Right cardiac atrium (tissue), 5 donors: ENCODE data around the gene C8G. TPM values are rescaled to one million over a fixed set of nuclear protein-coding genes. Genes with fewer than 3 reads are reported as not detected.
A peak's percentile ranks its signal among the peaks of the same experiment; 100 is the strongest.

Experiments used
- ATAC-seq, 2 donors: fragments of 200-7000 bp; cut with Tn5 transposase; one replicate each; pipeline versions ENCODE4 v1.8.0 to v1.9.1; 2020; ENCODE audit warnings: moderate library complexity in 2 of 2, mild to moderate bottlenecking in 1 of 2
- DNase-seq, 3 donors: peaks; one replicate each; pipeline ENCODE4 v3.0.0-alpha.2; 2020
- H3K27ac ChIP-seq: one replicate; pipeline ENCODE4 v1.5.1; 2013; ENCODE audit warnings: mild to moderate bottlenecking, low read length, control low read depth, moderate library complexity
- H3K27me3 ChIP-seq: one replicate; pipeline ENCODE4 v1.6.1; 2013; ENCODE audit not compliant: control insufficient read depth, insufficient read depth
- H3K4me1 ChIP-seq: one replicate; pipeline ENCODE4 v1.6.1; 2013; ENCODE audit warnings: low read length; ENCODE audit not compliant: control insufficient read depth, insufficient read depth
- H3K4me3 ChIP-seq: one replicate; pipeline ENCODE4 v1.5.1; 2013; ENCODE audit warnings: low read length, control low read depth
- H3K9me3 ChIP-seq: one replicate; pipeline ENCODE4 v1.6.1; 2013; ENCODE audit warnings: low read length; ENCODE audit not compliant: control insufficient read depth
- WGBS: extraction: QIAGEN DNeasy Blood & Tissue Kit; methylation state at CpG from one replicate; pipeline ENCODE4 v1.1.7; 2013; 5-methylcytosine and 5-hydroxymethylcytosine counted together
- intact Hi-C, 4 donors: fragments of 100-400 bp; cut with DNase I; formaldehyde crosslinking; loops; one replicate each; pipeline versions ENCODE4 v1.11.0 to v1.14.0; 2022 to 2023
- polyA plus RNA-seq: library from polyadenylated mRNA; stranded (reverse); fragments of 200-250 nt; gene quantifications from one replicate; pipeline ENCODE4 v1.2.3, GENCODE V29; 2013
- total RNA-seq, 4 donors: library from RNA; stranded (reverse); fragmentation: NEBNext Ultra II Directional; extraction: Animal tissue kit (Norgen Biotek cat#: 25700); gene quantifications; one replicate each; pipeline ENCODE4 v1.2.1, GENCODE V29; 2021
- donor health status: healthy with polysubstance abuse.
- donor health status: DM: no; HTN: yes; CAD: no.
- donor health status: DM: no; HTN: no; CAD: no.
- donor health status: DM: no; HTN: yes; CAD: no; lungs with severe emphysema.
- donor health status: DM: yes; HTN: yes; CAD: no.

The C8G gene
- total and polyA plus RNA-seq, 5 donors, result 1.0 to 1.8 (median 1.4) TPM

DNA sequence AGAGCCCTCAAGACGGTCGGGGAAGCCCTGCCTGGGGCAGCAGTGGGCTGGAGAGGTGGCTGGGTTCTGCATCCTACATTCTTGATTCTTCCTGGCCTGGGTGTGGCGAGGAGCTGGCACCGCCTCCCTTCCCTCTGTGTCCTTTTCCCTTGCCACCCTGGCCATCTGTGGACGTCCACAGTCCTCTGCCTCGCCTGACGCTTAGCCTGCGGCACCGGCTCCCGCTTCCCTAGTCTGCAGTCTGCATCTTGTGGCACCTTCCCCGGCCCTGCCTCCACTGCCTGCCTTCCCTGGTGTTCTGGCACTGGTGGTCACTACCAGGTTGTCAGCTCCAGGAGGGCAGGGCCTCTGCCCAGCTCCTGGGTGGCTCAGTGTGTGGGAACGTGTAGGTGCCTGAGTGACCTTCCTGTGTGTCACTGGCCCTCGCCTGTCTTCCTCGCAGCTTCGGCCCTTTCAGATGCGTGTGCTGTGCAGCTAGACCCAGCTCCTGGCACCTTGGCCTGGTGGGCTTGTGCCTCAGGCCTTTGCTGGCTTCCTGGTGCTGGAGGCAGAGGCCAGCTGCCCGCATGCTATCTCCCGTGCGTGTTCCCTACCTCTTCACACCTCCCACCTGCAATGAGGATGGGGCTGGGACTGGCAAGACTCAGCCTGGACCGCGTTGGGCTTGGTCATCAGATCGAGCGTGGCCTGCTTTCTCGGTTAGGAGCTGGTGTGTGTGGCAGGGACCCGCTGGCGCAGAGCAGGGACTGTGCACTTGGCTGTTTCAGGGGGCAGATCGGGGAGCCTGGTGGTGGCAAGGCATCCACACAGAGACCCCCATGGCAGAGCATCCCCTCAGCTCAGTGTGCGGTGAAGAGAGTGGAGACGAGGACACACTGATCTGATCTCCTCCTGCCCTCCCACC lies 37.8 kb upstream of the C8G start:
- ATAC-seq, result peak in 1 of 2 donors; percentile 10
- Histone ChIP-seq H3K27me3 (no peaks in the 10 kb centered on the region), H3K4me1 (peaks cover 5% of the 10 kb centered on the region), H3K4me3 (no peak overlapping the region), H3K27ac (no peak overlapping the region), H3K9me3 (no peaks in the 10 kb centered on the region)
- intact Hi-C loops, result no loop called here
- DNase-seq, result no peak
- 96% methylated on average over 29 of the region's 29 CpGs for WGBS

GRCh38 chr9:136910197-136910900 lies 34.7 kb upstream of the C8G start:
- Histone ChIP-seq H3K4me3 (no peak overlapping the region), H3K27me3 (no peaks in the 10 kb centered on the region), H3K9me3 (no peaks in the 10 kb centered on the region), H3K27ac (no peak overlapping the region), H3K4me1 (no peaks in the 10 kb centered on the region)
- ATAC-seq (no peak), DNase-seq (no peak)
- intact Hi-C loops, result no loop called here
- 96% methylated on average over 12 of the region's 12 CpGs for WGBS

GRCh38 chr9:136910901-136911245 lies 34.2 kb upstream of the C8G start:
- Histone ChIP-seq H3K4me3 (no peak overlapping the region), H3K27ac (no peak overlapping the region), H3K4me1 (no peaks in the 10 kb centered on the region), H3K27me3 (no peaks in the 10 kb centered on the region), H3K9me3 (no peaks in the 10 kb centered on the region)
- 87% methylated on average over 12 of the region's 12 CpGs for WGBS
- ATAC-seq (no peak), DNase-seq (peak in 1 of 3 donors; percentile 31)
- intact Hi-C loops, result no loop called here

- Histone ChIP-seq H3K4me1 (no peaks in the 10 kb centered on the region), H3K27me3 (no peaks in the 10 kb centered on the region), H3K9me3 (no peaks in the 10 kb centered on the region), H3K27ac (no peak overlapping the region), H3K4me3 (no peak overlapping the region)
- intact Hi-C loops, result no loop called here
- ATAC-seq, result no peak
- WGBS, result 90% methylated on average over 17 of the region's 17 CpGs
- DNase-seq, result peak in 1 of 3 donors; percentile 24
These were observed 31.2 kb upstream of the C8G start for GRCh38 chr9:136913701-136914438.

DNA sequence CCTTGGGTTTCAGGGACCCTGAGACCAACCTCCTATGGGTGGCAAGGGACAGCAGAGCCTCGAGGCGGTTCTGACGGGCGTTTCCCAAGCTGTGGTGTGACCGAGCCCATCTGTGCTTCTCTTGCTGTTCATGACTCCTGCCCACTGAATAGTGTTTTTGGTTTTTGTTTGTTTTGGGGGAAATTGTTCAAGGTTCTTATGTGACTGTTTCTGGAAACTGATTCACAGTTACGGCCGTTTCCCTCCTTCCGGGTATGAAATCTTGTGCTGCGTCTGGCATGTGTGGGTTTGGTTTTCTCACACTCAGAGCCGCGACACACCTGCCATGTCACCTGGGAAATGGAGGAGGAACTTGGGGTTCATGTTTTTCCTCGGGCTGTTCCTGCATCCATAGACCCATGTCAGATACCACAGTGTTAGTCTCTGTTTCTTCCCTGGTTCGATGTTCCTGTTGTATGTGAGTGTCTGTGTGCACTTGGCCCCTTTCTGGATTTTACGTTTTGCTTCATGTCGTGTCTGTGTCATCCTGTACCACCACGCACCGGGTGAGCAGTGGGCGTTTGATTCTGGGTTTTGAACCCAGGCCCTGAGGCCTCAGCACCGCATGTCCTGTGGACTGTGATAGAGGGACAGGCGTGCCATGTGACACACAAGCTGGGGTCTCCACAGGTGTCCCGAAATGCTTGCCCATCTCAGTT lies 29.3 kb upstream of the C8G start:
- ATAC-seq, result no peak
- Histone ChIP-seq H3K4me1 (no peaks in the 10 kb centered on the region), H3K27ac (no peak overlapping the region), H3K9me3 (no peaks in the 10 kb centered on the region), H3K4me3 (no peak overlapping the region), H3K27me3 (no peaks in the 10 kb centered on the region)
- DNase-seq, result peak in 1 of 3 donors; percentile 10
- WGBS, result 88% methylated on average over 21 of the region's 21 CpGs
- intact Hi-C loops, result no loop called here

- Histone ChIP-seq H3K4me3 (no peak overlapping the region), H3K27ac (no peak overlapping the region), H3K4me1 (no peaks in the 10 kb centered on the region), H3K9me3 (no peaks in the 10 kb centered on the region), H3K27me3 (no peaks in the 10 kb centered on the region)
- no peak for ATAC-seq
- intact Hi-C loops, result no loop called here
- 91% methylated on average over 32 of the region's 32 CpGs for WGBS
- peak in 1 of 3 donors; percentile 43 for DNase-seq
These were observed 28.5 kb upstream of the C8G start for GRCh38 chr9:136916330-136917184.

GRCh38 chr9:136917902-136918301 lies 27.1 kb upstream of the C8G start:
- no peak overlapping the region for H3K27ac ChIP-seq
- DNase-seq, result peak in 1 of 3 donors; percentile 24
- no peaks in the 10 kb centered on the region for H3K4me1 ChIP-seq
- 85% methylated on average over 11 of the region's 11 CpGs for WGBS
- intact Hi-C loops, result no loop called here
- H3K27me3 ChIP-seq, result no peaks in the 10 kb centered on the region
- no peak overlapping the region for H3K4me3 ChIP-seq
- H3K9me3 ChIP-seq, result no peaks in the 10 kb centered on the region
- no peak for ATAC-seq

- no peak overlapping the region for H3K27ac ChIP-seq
- no peak for ATAC-seq
- no peak overlapping the region for H3K4me3 ChIP-seq
- H3K4me1 ChIP-seq, result no peaks in the 10 kb centered on the region
- intact Hi-C loops, result no loop called here
- no peaks in the 10 kb centered on the region for H3K27me3 ChIP-seq
- DNase-seq, result peak in 1 of 3 donors; percentile 23
- WGBS, result 97% methylated on average over 15 of the region's 15 CpGs
- no peaks in the 10 kb centered on the region for H3K9me3 ChIP-seq
These were observed 25.0 kb upstream of the C8G start for GRCh38 chr9:136920069-136920468.

- Histone ChIP-seq H3K27me3 (no peaks in the 10 kb centered on the region), H3K27ac (no peak overlapping the region), H3K4me1 (no peaks in the 10 kb centered on the region), H3K9me3 (no peaks in the 10 kb centered on the region), H3K4me3 (no peak overlapping the region)
- DNase-seq (peak in 1 of 3 donors; percentile 24), ATAC-seq (no peak)
- WGBS, result 98% methylated on average over 14 of the region's 14 CpGs
- intact Hi-C loops, result no loop called here
These were observed 24.3 kb upstream of the C8G start for GRCh38 chr9:136920734-136921231.

- peak in 1 of 3 donors; percentile 51 for DNase-seq
- no peaks in the 10 kb centered on the region for H3K4me1 ChIP-seq
- H3K4me3 ChIP-seq, result no peak overlapping the region
- intact Hi-C loops, result no loop called here
- H3K27ac ChIP-seq, result no peak overlapping the region
- no peaks in the 10 kb centered on the region for H3K27me3 ChIP-seq
- 65% methylated on average over 11 of the region's 11 CpGs for WGBS
- no peaks in the 10 kb centered on the region for H3K9me3 ChIP-seq
- ATAC-seq, result peak; percentile 3 to 8
These were observed 23.7 kb upstream of the C8G start for GRCh38 chr9:136921307-136921706.
